Measurements from ENCODE around the gene SPINT4. TPM values are rescaled to one million over a fixed set of nuclear protein-coding genes. Genes with fewer than 3 reads are reported as not detected.

Gene SPINT4
- total and polyA plus RNA-seq, 4 donors, result not detected

DNA sequence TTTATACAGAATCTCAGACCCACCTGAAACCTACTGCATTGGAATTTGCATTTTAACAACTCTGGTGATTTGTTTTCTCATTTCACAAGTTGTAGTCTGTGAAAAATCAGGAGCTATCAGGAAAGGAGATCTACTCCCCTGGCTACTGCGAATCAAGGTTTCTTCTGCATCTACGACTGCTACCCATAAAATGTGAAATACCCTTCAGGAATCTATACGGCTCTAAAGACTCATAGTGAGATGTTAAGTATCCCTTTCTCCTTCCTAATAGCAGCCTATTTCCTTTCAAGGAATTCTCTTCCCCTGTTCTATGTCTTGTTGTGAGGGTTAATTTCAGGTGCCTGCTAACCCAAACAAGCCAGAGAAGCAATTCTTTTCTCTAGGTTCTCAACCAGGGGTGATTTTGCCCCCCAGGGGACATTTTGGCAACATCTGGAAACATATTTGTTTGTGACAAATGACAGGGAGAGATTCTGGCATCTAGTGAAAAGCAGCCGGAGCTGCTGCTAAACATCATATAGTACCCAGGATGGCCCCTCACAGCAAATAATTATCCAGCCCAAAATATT is 43.2 kb downstream of the SPINT4 start:
- 61% methylated on average over 4 of the region's 4 CpGs for WGBS
- no peaks in the 10 kb centered on the region for H3K27me3 ChIP-seq (ENCODE audit: control insufficient read depth in 4 of 4, insufficient read depth in 4 of 4, low read length in 3 of 4)

More for the DNA sequence above, 43.2 kb downstream of the SPINT4 start:
- no peak for DNase-seq (ENCODE audit: low spot score)
- H3K4me3 ChIP-seq (ENCODE audit: low read depth in 1 of 3, low read length in 3 of 3), result no peak overlapping the region
- no peaks in the 10 kb centered on the region for H3K9me3 ChIP-seq (ENCODE audit: control insufficient read depth in 4 of 4, low read length in 3 of 4)
- no peaks in the 10 kb centered on the region for H3K36me3 ChIP-seq (ENCODE audit: control insufficient read depth in 4 of 4, insufficient read depth in 3 of 4, low read depth in 1 of 4, low read length in 3 of 4)
- H3K27ac ChIP-seq (ENCODE audit: low read depth in 1 of 2, low read length in 2 of 2), result no peak overlapping the region
- no peaks in the 10 kb centered on the region for H3K4me1 ChIP-seq (ENCODE audit: control insufficient read depth in 4 of 4, insufficient read depth in 4 of 4, low read length in 3 of 4)
- no peak for TF ChIP-seq ATF3 (IDR thresholded peaks at IDR 0.05)
- TF ChIP-seq ZBTB33 (IDR thresholded peaks at IDR 0.05), result no peak
- no peak for TF ChIP-seq RXRA (IDR thresholded peaks at IDR 0.05)
- TF ChIP-seq SP1 (IDR thresholded peaks at IDR 0.05), result no peak
- TF ChIP-seq, protein P1, sequence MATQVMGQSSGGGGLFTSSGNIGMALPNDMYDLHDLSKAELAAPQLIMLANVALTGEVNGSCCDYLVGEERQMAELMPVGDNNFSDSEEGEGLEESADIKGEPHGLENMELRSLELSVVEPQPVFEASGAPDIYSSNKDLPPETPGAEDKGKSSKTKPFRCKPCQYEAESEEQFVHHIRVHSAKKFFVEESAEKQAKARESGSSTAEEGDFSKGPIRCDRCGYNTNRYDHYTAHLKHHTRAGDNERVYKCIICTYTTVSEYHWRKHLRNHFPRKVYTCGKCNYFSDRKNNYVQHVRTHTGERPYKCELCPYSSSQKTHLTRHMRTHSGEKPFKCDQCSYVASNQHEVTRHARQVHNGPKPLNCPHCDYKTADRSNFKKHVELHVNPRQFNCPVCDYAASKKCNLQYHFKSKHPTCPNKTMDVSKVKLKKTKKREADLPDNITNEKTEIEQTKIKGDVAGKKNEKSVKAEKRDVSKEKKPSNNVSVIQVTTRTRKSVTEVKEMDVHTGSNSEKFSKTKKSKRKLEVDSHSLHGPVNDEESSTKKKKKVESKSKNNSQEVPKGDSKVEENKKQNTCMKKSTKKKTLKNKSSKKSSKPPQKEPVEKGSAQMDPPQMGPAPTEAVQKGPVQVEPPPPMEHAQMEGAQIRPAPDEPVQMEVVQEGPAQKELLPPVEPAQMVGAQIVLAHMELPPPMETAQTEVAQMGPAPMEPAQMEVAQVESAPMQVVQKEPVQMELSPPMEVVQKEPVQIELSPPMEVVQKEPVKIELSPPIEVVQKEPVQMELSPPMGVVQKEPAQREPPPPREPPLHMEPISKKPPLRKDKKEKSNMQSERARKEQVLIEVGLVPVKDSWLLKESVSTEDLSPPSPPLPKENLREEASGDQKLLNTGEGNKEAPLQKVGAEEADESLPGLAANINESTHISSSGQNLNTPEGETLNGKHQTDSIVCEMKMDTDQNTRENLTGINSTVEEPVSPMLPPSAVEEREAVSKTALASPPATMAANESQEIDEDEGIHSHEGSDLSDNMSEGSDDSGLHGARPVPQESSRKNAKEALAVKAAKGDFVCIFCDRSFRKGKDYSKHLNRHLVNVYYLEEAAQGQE (IDR thresholded peaks at IDR 0.05), result no peak
- TF ChIP-seq RAD21 (IDR thresholded peaks at IDR 0.05), result no peak
- no peak for TF ChIP-seq YY1 (IDR thresholded peaks at IDR 0.05)
- TF ChIP-seq NR2F2 (IDR thresholded peaks at IDR 0.05), result no peak
- TF ChIP-seq, protein P2, sequence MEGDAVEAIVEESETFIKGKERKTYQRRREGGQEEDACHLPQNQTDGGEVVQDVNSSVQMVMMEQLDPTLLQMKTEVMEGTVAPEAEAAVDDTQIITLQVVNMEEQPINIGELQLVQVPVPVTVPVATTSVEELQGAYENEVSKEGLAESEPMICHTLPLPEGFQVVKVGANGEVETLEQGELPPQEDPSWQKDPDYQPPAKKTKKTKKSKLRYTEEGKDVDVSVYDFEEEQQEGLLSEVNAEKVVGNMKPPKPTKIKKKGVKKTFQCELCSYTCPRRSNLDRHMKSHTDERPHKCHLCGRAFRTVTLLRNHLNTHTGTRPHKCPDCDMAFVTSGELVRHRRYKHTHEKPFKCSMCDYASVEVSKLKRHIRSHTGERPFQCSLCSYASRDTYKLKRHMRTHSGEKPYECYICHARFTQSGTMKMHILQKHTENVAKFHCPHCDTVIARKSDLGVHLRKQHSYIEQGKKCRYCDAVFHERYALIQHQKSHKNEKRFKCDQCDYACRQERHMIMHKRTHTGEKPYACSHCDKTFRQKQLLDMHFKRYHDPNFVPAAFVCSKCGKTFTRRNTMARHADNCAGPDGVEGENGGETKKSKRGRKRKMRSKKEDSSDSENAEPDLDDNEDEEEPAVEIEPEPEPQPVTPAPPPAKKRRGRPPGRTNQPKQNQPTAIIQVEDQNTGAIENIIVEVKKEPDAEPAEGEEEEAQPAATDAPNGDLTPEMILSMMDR (IDR thresholded peaks at IDR 0.05; ENCODE audit: low read depth, low read length, missing input control), result no peak
- TF ChIP-seq JUND (IDR thresholded peaks at IDR 0.05), result no peak
- TF ChIP-seq, protein P3, sequence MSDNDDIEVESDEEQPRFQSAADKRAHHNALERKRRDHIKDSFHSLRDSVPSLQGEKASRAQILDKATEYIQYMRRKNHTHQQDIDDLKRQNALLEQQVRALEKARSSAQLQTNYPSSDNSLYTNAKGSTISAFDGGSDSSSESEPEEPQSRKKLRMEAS (IDR thresholded peaks at IDR 0.05), result no peak
- H3K9ac ChIP-seq (ENCODE audit: low read depth in 1 of 2, low read length in 2 of 2), result no peak overlapping the region
